Activated T-helper 1 cell treated with Interleukin-2 at 50 U/mL for 16 hours (primary cell): Measurements from ENCODE around the gene CROCC2.

Experiments
- DNase-seq: peaks from one replicate; pipeline ENCODE4 v3.0.0-alpha.2; 2020; ENCODE audit warnings: low read depth

CROCC2 gene

GRCh38 chr2:241038374-241039180, 132.4 kb downstream of the CROCC2 start:
- DNase-seq = no peak

GRCh38 chr2:241039416-241039815, 133.3 kb downstream of the CROCC2 start:
- no peak for DNase-seq

- no peak for DNase-seq
Observed at GRCh38 chr2:241040081-241040803, 134.1 kb downstream of the CROCC2 start.

GRCh38 chr2:241041589-241042158, 135.5 kb downstream of the CROCC2 start:
- no peak for DNase-seq
